Measurements from ENCODE around the gene SLC6A18.

SLC6A18 gene

DNA sequence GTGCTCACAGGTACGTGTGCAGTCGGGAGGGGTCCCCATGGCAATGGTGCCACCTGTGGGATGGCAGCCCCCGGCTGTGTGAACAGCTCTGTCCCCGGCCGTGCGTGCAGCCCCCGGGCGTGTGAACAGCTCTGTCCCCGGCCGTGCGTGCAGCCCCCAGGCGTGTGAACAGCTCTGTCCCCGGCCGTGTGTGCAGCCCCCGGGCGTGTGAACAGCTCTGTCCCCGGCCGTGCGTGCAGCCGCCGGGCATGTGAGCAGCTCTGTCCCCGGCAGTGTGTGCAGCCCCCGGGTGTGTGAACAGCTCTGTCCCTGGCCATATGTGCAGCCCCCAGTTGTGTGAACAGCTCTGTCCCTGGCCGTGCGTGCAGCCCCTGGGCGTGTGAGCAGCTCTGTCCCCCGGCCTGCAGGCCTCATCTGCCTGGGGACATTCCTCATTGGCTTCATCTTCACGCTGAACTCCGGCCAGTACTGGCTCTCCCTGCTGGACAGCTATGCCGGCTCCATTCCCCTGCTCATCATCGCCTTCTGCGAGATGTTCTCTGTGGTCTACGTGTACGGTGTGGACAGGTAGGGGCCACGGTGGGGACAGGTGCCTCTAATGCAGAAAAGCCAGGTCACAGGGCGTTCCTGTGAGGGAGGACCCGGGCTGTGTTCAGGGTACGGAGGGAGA lies 5.9 kb upstream of the SLC6A18 start:
- DNase-seq (ENCODE audit: extremely low read depth, low read depth): no peak
- TF ChIP-seq CTCF (IDR thresholded peaks at IDR 0.05; ENCODE audit: low read depth, low read length, missing control alignments): no peak
- no peak overlapping the region for H3K4me3 ChIP-seq (replicated peaks; ENCODE audit: low read depth, low read length)

DNA sequence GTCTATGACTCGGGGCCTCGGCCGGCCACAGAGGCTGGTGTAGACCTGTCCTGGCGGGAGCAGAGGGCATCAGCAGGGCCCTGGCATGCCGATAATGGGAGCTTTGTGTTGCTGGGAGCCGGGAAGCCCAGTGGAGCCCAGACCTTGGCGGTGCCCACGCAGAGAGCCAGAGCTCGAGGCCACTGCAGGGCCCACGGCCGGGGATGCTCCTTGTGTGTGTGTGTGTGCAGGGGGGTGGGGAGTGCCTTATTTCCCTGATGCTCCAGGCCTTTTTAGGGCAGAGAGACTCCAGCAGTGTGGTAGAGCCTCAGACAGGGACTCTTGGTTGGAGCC lies 5.4 kb upstream of the SLC6A18 start:
- TF ChIP-seq CTCF (IDR thresholded peaks at IDR 0.05; ENCODE audit: low read depth, low read length, missing control alignments): no peak
- no peak for DNase-seq (ENCODE audit: extremely low read depth, low read depth)
- H3K4me3 ChIP-seq (replicated peaks; ENCODE audit: low read depth, low read length): no peak overlapping the region

GRCh38 chr5:1220351-1220750 lies 4.8 kb upstream of the SLC6A18 start:
- no peak overlapping the region for H3K4me3 ChIP-seq (replicated peaks; ENCODE audit: low read depth, low read length)
- DNase-seq (ENCODE audit: extremely low read depth, low read depth): no peak
- no peak for TF ChIP-seq CTCF (IDR thresholded peaks at IDR 0.05; ENCODE audit: low read depth, low read length, missing control alignments)

DNA sequence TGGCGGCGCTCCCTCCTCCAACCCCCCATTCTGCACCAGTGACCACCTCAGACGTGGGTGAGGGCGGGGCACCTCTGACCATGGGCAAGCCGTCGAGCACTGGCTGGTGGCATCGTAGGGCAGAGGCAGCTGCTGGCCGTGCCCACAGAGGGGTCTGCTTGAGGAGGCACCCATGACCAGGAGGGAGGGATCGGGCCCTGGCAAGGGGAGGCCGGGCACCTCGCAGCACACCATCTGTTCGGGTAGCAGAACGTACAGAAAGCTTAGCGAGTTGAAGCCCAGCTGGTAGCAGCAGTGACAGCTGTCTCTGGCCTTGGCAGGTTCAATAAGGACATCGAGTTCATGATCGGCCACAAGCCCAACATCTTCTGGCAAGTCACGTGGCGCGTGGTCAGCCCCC lies 4.3 kb upstream of the SLC6A18 start:
- no peak overlapping the region for H3K4me3 ChIP-seq (replicated peaks; ENCODE audit: low read depth, low read length)
- DNase-seq (ENCODE audit: extremely low read depth, low read depth): no peak
- no peak for TF ChIP-seq CTCF (IDR thresholded peaks at IDR 0.05; ENCODE audit: low read depth, low read length, missing control alignments)

DNA sequence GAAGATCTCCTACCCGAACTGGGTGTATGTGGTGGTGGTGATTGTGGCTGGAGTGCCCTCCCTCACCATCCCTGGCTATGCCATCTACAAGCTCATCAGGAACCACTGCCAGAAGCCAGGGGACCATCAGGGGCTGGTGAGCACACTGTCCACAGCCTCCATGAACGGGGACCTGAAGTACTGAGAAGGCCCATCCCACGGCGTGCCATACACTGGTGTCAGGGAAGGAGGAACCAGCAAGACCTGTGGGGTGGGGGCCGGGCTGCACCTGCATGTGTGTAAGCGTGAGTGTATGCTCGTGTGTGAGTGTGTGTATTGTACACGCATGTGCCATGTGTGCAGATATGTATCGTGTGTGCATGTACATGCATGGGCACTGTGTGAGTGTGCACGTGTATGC lies 3.5 kb upstream of the SLC6A18 start:
- DNase-seq (ENCODE audit: extremely low read depth, low read depth): no peak
- no peak overlapping the region for H3K4me3 ChIP-seq (replicated peaks; ENCODE audit: low read depth, low read length)
- TF ChIP-seq CTCF (IDR thresholded peaks at IDR 0.05; ENCODE audit: low read depth, low read length, missing control alignments): no peak

GRCh38 chr5:1222147-1222546 lies 3.0 kb upstream of the SLC6A18 start:
- no peak for DNase-seq (ENCODE audit: extremely low read depth, low read depth)
- H3K4me3 ChIP-seq (replicated peaks; ENCODE audit: low read depth, low read length): no peak overlapping the region
- no peak for TF ChIP-seq CTCF (IDR thresholded peaks at IDR 0.05; ENCODE audit: low read depth, low read length, missing control alignments)

Data from HFF-Myc (cell line).